K562 (cell line): ENCODE results near the gene PIP4K2C. TPM values are rescaled to one million over a fixed set of nuclear protein-coding genes. Genes with fewer than 3 reads are reported as not detected.

Experiments
- CEBPZ ChIP-seq: fragments of 150-350 bp; IDR thresholded peaks from 2 replicates; pipeline ENCODE4 v1.6.1; 2014; ENCODE audit warnings: low read depth, mild to moderate bottlenecking, low read length, borderline replicate concordance
- E2F6 ChIP-seq, 2 experiments: IDR thresholded peaks; 2 replicates each; pipeline ENCODE4 v1.6.1; 2011; ENCODE audit warnings: borderline replicate concordance in 1 of 2, control low read depth in 1 of 2, low read depth in 1 of 2, low read length in 1 of 2, mild to moderate bottlenecking in 1 of 2, mixed read lengths in 1 of 2, moderate library complexity in 1 of 2; ENCODE audit not compliant: insufficient read depth in 1 of 2, insufficient read length in 1 of 2, poor library complexity in 1 of 2, severe bottlenecking in 1 of 2; ENCODE audit errors: extremely low read depth in 1 of 2
- GTF2F1 ChIP-seq: IDR thresholded peaks from 2 replicates; pipeline ENCODE4 v1.6.1; 2011; ENCODE audit warnings: low read depth, low read length, improper control_type of control experiment
- HBP1 ChIP-seq: fragments of 450-650 bp; formaldehyde crosslinking; IDR thresholded peaks from 2 replicates; pipeline ENCODE4 v1.4.0; 2022; ENCODE audit warnings: missing genetic modification characterization
- MCM3 ChIP-seq: fragments of 450-650 bp; IDR thresholded peaks from 2 replicates; pipeline ENCODE4 v1.6.1; 2016
- NR2C1 ChIP-seq, 2 experiments: fragments of 450-650 bp; IDR thresholded peaks; 2 replicates each; pipeline ENCODE4 v1.6.1; 2017; ENCODE audit warnings: mild to moderate bottlenecking in 2 of 2, antibody characterized with exemption in 1 of 2, inconsistent platforms in 1 of 2, missing compliant biosample characterization in 1 of 2, missing genetic modification characterization in 1 of 2
- PATZ1 ChIP-seq: fragments of 250-450 bp; sonication (Bioruptor Pico); IDR thresholded peaks from 2 replicates; pipeline ENCODE4 v1.5.0; 2020; ENCODE audit warnings: mild to moderate bottlenecking, borderline replicate concordance
- PHB ChIP-seq: fragments of 250-450 bp; sonication (Bioruptor Pico); IDR thresholded peaks from 2 replicates; pipeline ENCODE4 v1.5.0; 2021
- PRDM10 ChIP-seq: fragments of 450-650 bp; IDR thresholded peaks from 2 replicates; pipeline ENCODE4 v1.6.1; 2018; ENCODE audit not compliant: partially characterized antibody
- RBFOX2 ChIP-seq: fragments of 200-400 bp; formaldehyde crosslinking; IDR thresholded peaks from 2 replicates; pipeline ENCODE4 v1.6.1; 2017; ENCODE audit warnings: low read depth, mild to moderate bottlenecking, low read length, moderate library complexity
- RCOR1 ChIP-seq, 2 experiments: IDR thresholded peaks; 2 replicates each; pipeline ENCODE4 v1.6.1; 2012; ENCODE audit warnings: low read depth in 2 of 2, low read length in 2 of 2, borderline replicate concordance in 1 of 2, improper control_type of control experiment in 1 of 2
- SIX5 ChIP-seq, 2 experiments: IDR thresholded peaks; 2 replicates each; pipeline ENCODE4 v1.6.1; 2011; ENCODE audit warnings: low read length in 2 of 2, borderline replicate concordance in 1 of 2, low read depth in 1 of 2, mild to moderate bottlenecking in 1 of 2, moderate library complexity in 1 of 2; ENCODE audit not compliant: insufficient read depth in 1 of 2
- TCFL5 ChIP-seq: fragments of 250-450 bp; sonication (Bioruptor Pico); conservative IDR thresholded peaks from 2 replicates; pipeline ENCODE4 v1.6.1; 2021; ENCODE audit warnings: mild to moderate bottlenecking, moderate library complexity, matching md5 sums
- TSC22D4 ChIP-seq: fragments of 450-650 bp; IDR thresholded peaks from 2 replicates; pipeline ENCODE4 v1.6.1; 2016; ENCODE audit warnings: missing genetic modification characterization, missing biosample characterization, control low read depth
- ZNF174 ChIP-seq: fragments of 250-450 bp; sonication (Bioruptor Pico); IDR thresholded peaks from 2 replicates; pipeline ENCODE4 v1.4.0; 2020; ENCODE audit warnings: mild to moderate bottlenecking
- polyA plus RNA-seq, 8 experiments: library from polyadenylated mRNA; depleted of rRNA in 4 of 8; stranded (reverse) in 5 of 8; unstranded in 3 of 8; fragments of >200 nt; fragmentation: Nextera tagmentation in 2 of 8; fragmentation: Illumina TruSeq in 1 of 8; extraction: Ambion mirVana in 2 of 8; extraction: Trizol in 1 of 8; gene quantifications; 2 replicates each; pipeline versions ENCODE4 v1.2.1 to v1.2.3, GENCODE V29; 2011 to 2014; ENCODE audit warnings: inconsistent platforms in 1 of 8, missing spikeins in 1 of 8
- total RNA-seq, 7 experiments: library from RNA; depleted of rRNA in 6 of 7; stranded (reverse); fragments of >200 nt in 6 of 7; fragmentation: Illumina TruSeq in 2 of 7; extraction: Trizol in 2 of 7; gene quantifications; 2 replicates each; pipeline versions ENCODE4 v1.2.1 to v1.2.3, GENCODE V29; 2011 to 2021; ENCODE audit warnings: low replicate concordance in 1 of 7

PIP4K2C gene
- total and polyA plus RNA-seq, 9 of the 15 experiments (the other 6 are each of a cell fraction or from before 2014, with no cell fraction given): 9.0 to 41.4 (median 18.3) TPM

- TF ChIP-seq HBP1 (CRISPR knock-in tag) (no peak), RBFOX2 (no peak), PHB (CRISPR knock-in tag) (no peak), ZNF174 (CRISPR knock-in tag) (no peak), PRDM10 (peak; percentile 94), NR2C1 (IDR thresholded peaks at IDR 0.05) (no peak), NR2C1 (tag; IDR thresholded peaks at IDR 0.05) (no peak), E2F6 (IDR thresholded peaks at IDR 0.05; ENCODE audit: borderline replicate concordance in 1 of 2, extremely low read depth in 1 of 2, insufficient read depth in 1 of 2, insufficient read length in 1 of 2, low read depth in 1 of 2, low read length in 1 of 2, poor library complexity in 1 of 2, severe bottlenecking in 1 of 2) (no peak), CEBPZ (no peak), SIX5 (IDR thresholded peaks at IDR 0.05; ENCODE audit: borderline replicate concordance in 1 of 2, insufficient read depth in 1 of 2, low read depth in 1 of 2, low read length in 2 of 2) (no peak), GTF2F1 (no peak), PATZ1 (CRISPR knock-in tag) (no peak), TCFL5 (CRISPR knock-in tag) (no peak), RCOR1 (IDR thresholded peaks at IDR 0.05; ENCODE audit: borderline replicate concordance in 1 of 2, low read depth in 2 of 2, low read length in 2 of 2) (peak in 1 of 2 experiments; percentile 74; a peak in 2 of 4 replicates), MCM3 (no peak), TSC22D4 (tag) (no peak)
Observed at GRCh38 chr12:57548488-57548887, 42.5 kb upstream of the PIP4K2C start (continued).
